HG02623 (cell line): ENCODE measurements around the gene HSF4.

ENCODE experiments used
- ATAC-seq: cut with Tn5 transposase; IDR thresholded peaks from one replicate; pipeline ENCODE4 v1.9.1; 2021; ENCODE audit warnings: moderate library complexity; ENCODE audit not compliant: unreplicated experiment

HSF4 gene

DNA sequence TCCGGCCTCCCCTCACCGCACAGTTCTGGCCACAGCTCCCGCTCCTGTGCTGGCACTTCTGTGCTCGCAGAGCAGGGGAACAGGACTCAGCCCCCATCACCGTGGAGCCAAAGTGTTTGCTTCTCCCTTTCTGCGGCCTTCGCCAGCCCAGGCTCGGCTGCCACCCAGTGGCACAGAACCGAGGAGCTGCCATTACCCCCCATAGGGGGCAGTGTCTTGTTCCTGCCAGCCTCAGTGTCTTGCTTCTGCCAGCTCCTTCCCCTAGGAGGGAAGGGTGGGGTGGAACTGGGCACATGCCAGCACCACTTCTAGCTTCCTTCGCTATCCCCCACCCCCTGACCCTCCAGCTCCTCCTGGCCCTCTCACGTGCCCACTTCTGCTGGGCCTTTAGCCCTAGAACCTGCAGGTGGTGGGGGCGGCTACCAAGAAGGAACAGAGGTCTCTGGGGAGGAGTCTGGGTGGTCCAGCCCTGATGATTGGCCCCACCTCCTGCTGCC, 33.7 kb downstream of the HSF4 start:
- no peak for ATAC-seq

DNA sequence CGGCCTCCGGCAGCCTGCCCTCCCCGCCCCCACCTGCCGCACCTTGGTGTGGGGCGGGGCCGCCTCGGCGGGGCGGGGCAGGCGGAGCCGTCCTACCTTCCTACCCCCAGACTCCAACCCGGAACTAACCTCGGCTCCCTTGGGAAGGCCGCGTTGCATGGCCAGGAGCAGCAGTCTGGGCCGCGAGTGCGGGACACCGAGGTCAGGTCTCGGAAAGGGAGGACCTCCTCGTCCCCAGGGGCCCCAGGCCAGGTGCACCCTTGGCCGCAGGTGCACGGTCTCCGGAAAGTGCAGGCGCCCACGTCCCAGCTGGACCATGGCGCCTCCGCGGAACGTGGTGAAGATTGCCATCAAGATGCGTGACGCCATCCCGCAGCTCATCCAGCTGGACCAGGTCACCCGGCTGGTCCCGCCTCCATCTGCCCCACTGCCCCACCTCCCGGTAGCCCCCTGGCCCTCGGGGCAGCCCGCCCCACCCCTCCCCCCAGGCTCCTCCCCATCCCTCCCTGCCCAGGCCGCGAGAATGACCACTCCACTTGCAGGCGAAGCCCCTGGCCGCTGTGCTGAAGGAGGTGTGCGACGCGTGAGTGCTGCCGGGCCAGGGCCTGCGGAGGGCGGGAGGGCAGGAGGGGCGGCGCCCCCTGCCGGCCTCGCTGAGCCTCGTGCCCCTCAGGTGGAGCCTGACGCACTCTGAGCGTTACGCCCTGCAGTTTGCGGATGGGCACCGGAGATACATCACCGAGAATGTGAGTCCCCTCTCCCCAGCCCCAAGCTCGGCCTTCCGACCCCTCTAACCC, 34.7 kb downstream of the HSF4 start, which contains the start of gene ELMO3:
Gene ELMO3, plus strand, starts transcription at position 121 of the 797 bp plus-strand sequence. Its CDS starts 196 bp downstream, at position 317.
- no peak for ATAC-seq

DNA sequence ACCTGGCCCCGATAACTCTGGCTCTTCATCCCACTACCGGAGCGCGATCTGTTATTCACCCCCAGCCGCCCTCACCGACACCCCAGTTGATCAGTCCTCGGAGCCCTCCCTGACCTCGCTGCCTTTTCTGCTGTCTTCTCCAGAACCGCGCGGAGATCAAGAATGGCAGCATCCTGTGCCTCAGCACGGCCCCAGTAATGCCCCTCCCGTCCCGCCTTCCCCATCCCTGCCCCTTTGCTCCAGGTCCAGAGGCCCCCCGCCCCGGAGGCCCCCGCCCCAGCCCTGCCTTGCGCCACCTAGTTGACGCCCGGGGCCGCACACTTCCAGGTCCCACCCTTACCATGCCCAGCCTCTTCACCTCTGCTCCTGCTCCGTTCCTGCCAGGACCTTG, 35.3 kb downstream of the HSF4 start:
- no peak for ATAC-seq

DNA sequence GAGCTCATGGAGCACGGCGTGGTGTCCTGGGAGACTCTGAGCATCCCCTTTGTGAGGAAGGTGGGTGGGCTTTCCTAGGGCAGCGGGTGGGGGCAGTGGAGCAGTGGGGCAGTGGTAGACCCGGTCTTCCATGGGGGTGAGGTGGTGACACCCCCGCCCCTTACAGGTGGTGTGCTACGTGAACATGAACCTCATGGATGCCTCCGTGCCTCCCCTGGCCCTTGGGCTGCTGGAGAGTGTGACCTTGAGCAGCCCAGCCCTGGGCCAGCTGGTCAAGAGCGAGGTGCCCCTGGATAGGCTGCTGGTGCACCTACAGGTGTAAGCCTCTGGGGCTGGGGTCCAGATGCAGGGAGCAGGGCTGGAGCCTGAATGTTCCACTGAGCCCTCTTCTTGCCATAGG, 35.9 kb downstream of the HSF4 start:
- no peak for ATAC-seq

DNA sequence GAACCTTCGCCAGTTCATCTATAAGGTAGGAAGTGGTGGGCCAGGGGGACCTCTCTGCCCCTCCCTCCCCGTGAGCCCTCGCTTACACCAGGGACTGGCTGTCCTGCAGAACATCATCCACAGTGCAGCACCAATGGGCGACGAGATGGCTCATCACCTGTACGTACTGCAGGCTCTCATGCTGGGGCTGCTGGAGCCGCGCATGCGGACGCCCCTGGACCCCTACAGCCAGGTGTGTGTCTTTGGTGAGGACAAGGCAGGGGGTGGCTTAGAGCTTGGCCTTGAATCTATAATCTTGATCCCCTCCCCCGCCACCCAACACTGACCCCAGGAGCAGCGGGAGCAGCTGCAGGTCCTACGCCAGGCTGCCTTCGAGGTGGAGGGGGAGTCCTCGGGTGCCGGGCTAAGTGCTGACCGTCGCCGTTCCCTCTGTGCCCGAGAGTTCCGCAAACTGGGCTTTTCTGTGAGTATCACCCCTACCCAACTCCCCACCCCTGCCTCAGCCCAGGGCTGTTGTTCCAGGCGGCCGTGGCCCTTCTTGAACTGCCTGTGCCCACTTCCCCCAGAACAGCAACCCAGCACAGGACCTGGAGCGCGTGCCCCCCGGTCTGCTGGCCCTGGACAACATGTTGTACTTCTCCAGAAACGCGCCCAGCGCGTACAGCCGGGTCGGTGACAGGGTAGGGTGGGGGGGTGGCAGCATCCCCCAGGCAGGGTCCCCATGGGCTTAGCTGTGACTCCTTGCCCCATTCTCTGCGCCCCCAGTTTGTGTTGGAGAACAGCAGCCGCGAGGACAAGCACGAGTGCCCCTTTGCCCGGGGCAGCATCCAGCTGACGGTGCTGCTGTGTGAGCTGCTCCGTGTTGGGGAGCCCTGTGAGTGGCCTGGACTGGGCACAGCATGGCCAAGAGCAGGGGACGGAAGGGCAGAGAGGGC, 37.1 kb downstream of the HSF4 start:
- no peak for ATAC-seq

DNA sequence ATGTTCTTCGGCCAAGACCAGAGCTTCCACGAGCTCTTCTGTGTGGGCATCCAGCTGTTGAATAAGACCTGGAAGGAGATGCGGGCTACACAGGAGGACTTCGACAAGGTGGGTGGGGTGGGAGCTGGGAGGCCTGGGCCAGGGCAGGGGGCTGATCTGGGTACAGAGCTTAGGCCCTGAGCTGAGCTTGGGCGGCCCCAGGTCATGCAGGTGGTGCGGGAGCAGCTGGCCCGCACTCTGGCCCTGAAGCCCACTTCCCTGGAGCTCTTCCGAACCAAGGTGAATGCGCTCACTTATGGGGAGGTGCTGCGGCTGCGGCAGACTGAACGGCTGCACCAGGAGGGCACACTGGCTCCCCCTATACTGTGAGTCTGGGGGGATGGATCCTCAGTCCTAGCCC, 37.9 kb downstream of the HSF4 start:
- no peak for ATAC-seq

DNA sequence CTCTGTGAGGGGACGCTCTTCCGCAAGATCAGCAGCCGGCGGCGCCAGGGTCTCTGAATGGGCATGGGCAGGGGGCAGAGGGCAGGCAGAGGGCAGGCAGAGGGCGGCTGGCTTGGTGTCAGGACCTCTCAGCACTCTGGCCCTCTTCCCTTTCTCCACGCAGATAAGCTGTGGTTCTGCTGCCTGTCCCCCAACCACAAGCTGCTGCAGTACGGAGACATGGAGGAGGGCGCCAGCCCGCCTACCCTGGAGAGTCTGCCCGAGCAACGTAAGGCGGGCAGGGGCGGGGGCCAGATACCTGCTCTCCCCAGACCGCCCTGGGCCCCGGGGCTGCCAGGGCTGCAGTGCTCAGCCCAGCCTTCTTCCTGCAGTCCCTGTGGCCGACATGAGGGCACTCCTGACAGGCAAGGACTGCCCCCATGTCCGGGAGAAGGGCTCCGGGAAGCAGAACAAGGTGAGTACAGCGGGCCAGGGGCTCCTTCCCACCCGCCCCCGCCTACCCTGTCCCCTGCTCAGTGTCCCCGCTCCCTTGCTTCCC, 38.5 kb downstream of the HSF4 start:
- no peak for ATAC-seq

DNA sequence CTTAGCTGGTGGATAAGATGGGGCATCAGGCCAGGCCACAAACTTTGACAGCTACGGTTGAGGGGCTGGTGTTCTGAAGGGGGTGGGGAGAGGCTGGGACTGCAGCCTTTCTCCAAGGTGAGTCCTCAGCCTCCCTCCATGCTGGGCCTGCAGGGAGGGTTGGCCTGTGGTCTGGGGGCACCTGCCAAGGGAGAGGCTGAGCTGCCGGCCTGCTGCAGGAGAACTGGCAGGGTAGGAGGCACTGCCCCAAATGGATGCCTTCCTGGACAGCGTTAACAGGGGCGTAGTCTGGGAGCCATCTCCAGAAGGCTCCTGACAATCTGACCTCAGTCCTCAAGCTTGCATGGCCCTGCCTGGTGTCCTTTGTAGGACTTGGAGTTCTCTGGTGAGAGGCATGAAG, 39.5 kb downstream of the HSF4 start:
- ATAC-seq: no peak

DNA sequence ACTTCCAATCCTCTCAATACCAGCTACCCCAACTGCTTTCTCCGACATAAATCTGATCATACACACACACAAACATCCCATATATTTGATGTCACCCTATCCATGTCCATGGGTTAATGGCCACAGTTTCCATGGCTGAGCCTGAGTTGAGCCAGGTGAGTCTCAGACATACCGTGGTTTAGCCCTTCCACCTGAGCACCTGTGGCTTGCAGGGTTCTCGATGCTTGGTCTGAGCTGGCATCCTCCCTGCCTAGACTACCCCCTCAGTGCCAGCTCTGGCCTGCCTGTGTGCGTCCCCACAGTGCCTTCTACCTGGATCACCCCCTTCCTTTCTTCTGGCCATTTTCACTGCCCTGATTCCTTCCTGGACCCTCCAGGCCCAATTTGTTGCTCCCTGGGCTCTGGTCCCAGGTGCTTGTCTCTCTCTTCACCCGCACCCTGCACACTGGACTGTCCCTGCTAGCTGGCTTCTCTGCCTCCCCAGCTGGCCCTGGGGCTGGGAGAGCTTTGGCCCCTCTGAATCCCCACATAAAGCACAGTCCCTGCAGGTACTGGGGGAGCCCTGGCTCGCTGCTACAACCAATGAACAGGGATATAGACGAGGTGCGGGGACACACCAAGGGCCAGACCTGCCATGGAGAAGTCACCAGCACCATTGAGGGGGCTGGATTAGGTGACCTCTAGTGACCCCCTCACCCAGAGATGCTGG, 41.7 kb downstream of the HSF4 start:
- no peak for ATAC-seq

DNA sequence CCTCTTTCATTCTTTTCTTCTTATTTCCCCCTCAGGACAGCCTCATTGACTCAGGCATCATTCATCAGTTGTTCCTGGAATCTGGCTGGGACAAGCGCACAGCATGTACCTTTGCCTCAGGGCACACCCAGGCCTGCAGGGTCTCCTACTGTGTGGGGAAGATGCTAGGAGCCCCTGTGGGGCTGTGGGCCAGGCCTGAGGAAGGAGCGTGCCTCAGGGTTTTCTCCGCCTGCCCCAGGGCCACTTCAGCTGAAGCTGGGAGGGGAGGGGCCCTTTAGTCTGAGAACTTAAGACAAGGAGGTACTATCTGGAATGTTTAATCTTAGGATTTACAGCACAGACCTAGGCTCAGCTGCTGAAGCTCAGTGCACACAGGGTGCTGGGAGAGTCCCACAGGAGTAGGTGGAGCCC, 42.3 kb downstream of the HSF4 start:
- ATAC-seq: no peak

DNA sequence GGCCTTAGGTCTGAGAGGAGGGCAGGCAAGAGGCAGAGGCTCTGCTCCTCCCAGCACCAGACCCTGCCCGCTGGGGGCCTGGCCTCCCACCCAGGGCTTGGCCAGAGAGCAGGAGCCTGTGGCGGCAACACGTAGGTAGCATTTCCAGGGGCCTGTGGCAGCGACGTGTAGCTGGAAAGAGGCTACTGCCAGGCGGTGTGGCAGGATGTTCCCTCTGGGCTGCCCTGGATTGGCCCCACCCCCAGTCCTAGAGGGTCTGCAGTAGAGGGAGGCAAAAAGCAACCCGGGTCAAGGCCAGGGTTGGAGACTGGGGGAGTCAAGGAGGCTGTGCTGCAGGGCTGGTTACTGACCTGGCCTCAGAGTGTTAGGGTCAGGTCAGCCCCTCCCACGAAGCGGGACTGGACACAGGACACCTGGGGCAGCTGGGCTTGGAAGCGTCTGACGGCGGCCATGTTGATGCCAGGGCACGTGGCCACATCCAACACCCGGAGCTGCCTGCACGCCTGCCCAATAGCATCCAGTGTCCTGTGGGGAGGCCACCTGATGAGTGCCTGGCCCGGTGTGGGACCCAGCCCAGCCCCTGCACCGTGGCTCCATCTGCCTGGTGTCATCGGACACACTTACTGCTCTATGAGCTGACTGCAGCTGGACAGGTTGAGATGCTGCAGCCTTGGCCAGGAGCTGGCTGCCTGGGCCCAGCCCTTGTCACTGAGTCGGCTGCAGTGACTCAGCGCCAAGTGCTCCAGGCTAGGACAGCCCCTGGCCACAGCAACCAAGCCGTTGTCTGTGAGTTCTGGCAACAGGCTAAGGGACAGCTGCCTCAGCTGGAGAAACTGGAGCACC, 42.9 kb downstream of the HSF4 start:
- no peak for ATAC-seq

DNA sequence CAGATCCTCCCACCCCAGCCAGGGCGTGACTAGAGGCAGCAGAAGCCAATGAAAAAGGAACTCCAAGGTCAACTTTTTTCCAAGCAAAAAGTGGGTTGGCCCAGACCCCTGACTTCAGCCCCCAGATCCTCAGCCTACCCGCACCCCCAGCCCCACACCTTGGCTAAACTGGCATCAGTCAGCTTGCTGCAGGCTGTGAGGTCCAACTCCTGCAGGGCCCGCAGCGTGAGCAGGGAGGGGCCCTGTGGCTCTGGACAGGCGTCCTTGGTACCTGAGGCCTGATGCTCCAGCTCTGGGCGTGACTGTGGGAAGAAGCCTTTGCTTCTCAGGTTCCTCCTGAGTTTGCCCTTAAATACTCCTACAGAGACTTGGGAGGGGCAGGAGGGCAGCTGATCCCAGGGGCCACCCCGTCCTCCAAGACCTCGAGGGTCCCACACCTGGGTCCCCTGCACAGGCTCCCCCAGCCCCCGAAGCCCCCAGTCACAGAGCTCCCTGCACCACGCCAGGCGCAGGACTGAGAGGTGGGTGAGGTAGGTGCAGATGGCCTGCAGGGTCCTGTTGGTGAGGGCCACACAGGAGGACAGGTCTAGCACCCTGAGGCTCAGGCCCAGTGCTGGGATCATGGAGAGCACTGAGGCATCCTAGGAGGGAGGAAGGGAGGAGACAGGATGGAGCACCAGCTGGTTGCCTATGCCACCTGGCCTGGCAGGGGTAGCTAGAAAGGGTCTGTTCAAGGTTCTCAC, 43.8 kb downstream of the HSF4 start:
- ATAC-seq: no peak

DNA sequence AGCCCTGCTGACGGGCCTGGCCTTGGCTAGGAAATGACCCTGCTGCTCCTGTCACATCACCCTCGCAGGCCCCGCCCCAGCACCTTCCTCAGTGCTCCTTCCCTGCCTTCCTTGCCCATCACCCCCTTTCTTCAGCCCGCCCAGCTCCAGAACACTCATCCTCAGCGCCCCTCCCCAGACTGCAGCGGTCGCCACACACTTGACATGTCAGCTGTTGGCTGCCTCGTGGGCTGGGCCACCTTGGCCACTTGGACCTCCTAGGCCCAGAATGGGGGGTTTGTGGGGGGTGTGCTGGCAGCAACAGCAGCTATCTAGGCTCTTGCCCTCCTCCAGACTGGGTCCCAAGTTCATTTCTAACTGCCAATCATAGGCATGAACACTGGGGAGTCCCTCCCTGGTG, 45.0 kb downstream of the HSF4 start:
- ATAC-seq: no peak

DNA sequence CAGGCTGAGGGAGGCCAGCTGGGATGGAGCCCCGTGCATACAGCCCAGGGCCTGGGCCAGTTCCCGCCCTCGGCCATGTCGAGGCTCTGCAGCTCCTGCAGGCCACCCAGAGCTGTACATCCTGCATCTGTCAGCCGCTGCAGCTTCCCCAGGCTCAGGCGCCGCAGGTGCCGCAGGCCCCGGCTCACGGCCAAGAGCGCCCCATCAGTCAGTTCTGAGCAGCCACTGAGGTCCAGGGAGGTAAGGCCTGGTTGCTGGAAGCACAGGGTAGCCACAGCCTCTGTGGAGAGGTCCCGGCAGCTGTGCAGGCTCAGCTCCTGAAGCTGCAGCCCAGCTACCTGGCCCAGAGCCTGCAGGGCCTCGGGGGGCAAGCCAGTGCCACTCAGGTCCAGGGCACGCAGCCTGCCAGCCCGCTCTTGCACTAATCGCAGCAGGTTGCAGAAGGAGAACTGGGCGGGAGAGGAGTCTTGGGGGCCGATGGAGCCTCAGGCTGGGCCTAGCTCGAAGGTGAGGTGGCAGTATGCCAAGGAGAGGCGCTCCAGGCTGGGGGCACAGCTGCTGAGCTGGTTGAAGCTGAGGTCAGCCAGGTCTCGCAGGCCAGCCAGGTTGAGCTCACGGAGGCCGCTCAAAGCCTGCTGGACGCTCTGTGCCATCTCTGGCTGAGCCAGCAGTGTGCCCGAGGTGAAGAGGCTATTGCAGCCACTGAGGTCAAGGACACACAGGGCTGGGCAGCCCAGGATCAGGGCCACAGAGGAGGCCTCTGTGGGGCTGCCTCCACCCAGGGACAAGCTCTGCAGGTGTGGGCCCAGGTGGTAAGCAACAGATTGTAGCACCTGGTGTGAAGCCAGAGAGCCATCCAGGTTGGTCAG, 45.8 kb downstream of the HSF4 start:
- no peak for ATAC-seq

DNA sequence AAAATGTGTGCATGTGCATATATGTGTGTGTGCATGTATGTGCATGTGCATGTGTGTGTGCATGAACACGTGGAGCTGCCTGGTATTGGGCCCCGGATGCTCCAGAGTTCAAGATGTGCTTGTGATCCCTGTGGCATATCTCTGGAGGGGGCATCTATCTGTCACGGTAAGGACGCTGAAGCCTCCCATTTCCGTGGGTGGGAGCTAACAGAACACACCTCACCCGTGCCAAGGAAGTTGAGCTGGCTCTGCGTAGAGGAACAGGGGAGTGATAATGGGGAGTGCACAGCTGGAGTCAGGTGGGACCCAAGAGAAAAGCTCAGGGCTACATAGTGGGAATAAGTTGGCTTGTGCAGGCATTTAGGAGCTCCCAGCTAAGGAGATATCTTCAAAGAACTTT, 47.1 kb downstream of the HSF4 start:
- no peak for ATAC-seq

DNA sequence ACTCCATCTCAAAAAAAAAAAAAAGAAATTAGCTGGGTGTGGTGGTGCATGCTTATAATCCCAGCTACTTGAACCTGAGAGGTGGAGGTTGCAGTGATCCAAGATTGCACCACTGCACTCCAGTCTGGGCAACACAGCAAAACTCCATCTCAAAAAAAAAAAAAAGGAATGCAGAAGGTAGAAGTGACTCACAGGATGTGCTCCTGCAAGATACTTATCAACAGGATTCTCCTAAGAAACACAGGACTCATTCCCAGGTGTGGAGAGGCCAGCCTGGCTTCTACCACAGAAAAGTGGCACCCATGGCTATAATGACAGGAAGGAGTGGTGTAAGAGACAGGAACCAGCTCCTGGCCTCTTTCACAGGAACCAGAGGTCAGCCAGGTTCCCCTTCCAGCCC, 48.2 kb downstream of the HSF4 start:
- ATAC-seq: no peak

DNA sequence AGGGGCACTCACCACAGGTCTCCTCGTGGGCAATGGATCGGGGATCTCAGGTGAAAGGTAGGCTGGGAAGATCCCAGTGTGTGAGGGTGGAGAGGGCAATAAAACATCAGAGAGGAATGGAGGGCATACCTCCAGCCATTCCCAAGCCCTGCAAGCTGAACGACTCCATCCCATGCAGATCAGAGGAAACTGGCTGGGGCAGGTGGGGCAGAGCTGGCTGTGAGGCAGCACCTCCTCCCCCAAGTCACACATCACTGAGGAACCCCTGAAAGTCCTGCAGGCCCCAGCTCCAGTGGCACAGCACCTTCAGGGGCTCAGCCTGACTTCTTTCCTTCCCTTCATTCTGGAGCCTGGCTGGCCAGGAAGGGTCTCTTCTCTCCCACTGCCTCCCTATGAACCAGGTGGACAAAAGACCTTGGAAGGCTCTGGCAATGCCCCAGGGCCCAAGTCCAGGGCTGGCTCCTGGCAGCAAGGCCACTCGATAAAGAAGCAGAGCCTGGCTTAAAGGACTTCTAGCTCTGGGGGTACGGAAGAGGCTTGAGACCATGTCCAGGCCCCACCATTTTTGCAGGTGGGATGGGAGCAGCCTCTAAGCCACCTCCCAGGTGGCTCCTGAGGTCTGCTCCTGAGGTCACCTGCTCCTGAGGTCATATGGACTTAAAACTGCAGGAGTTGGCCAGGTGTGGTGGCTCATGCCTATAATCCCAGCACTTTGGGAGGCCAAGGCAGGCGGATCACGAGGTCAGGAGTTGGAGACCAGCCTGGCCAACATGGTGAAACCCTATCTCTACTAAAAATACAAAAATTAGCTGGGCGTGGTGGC, 48.9 kb downstream of the HSF4 start:
- no peak for ATAC-seq

DNA sequence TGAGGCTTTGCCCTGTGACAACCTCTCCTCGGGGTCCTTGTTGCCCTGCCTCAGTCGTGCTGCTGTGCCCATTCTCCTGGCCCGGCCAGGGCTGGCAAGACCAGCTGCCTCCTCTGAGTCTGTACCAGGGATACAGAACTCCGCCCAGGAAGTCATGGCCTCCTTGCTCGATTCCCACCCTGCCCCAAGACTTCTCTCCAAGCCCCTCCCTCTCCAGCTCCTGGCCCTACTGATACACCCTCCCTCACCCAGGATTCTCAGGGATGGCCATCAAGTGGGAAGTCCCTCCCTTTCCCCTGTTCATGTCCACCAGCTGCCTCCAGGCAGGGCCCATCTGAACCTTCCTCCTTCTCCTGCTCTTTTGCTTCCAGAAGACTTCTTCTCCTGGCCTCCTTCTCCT, 51.2 kb downstream of the HSF4 start:
- no peak for ATAC-seq
